ENCODE data around the gene PRR36. TPM values are rescaled to one million over a fixed set of nuclear protein-coding genes. Genes with fewer than 3 reads are reported as not detected.
A peak's percentile ranks its signal among the peaks of the same experiment; 100 is the strongest.

The PRR36 gene
- total RNA-seq, 1 donor, result not detected

- TF ChIP-seq CTCF (IDR thresholded peaks at IDR 0.05; ENCODE audit: insufficient read depth, low read depth, low read length), result no peak
- H3K4me3 ChIP-seq (ENCODE audit: low read depth, low read length), result peak overlapping the region; percentile 56
- peak; percentile 89 for DNase-seq (ENCODE audit: low read depth)
These were observed 2.5 kb downstream of the PRR36 start for GRCh38 chr19:7871437-7872305.

- DNase-seq (ENCODE audit: low read depth), result peak; percentile 50
- no peak for TF ChIP-seq CTCF (IDR thresholded peaks at IDR 0.05; ENCODE audit: insufficient read depth, low read depth, low read length)
- H3K4me3 ChIP-seq (ENCODE audit: low read depth, low read length), result no peak overlapping the region
These were observed 3.4 kb downstream of the PRR36 start for GRCh38 chr19:7870571-7871436.

GRCh38 chr19:7869910-7870511, 4.2 kb downstream of the PRR36 start:
- TF ChIP-seq CTCF (IDR thresholded peaks at IDR 0.05; ENCODE audit: insufficient read depth, low read depth, low read length), result no peak
- H3K4me3 ChIP-seq (ENCODE audit: low read depth, low read length), result peak overlapping the region; percentile 48
- peak; percentile 54 for DNase-seq (ENCODE audit: low read depth)

- no peak for TF ChIP-seq CTCF (IDR thresholded peaks at IDR 0.05; ENCODE audit: insufficient read depth, low read depth, low read length)
- H3K4me3 ChIP-seq (ENCODE audit: low read depth, low read length), result peak overlapping the region; percentile 48
- DNase-seq (ENCODE audit: low read depth), result peak; percentile 51
These were observed 4.7 kb downstream of the PRR36 start for GRCh38 chr19:7869453-7869909.

GRCh38 chr19:7868671-7869452, 5.3 kb downstream of the PRR36 start:
- peak; percentile 47 for TF ChIP-seq CTCF (IDR thresholded peaks at IDR 0.05; ENCODE audit: insufficient read depth, low read depth, low read length)
- H3K4me3 ChIP-seq (ENCODE audit: low read depth, low read length), result peak overlapping the region; percentile 57
- peak; percentile 72 for DNase-seq (ENCODE audit: low read depth)

GRCh38 chr19:7868326-7868670, 5.9 kb downstream of the PRR36 start:
- no peak for TF ChIP-seq CTCF (IDR thresholded peaks at IDR 0.05; ENCODE audit: insufficient read depth, low read depth, low read length)
- H3K4me3 ChIP-seq (ENCODE audit: low read depth, low read length), result peak overlapping the region; percentile 57
- no peak for DNase-seq (ENCODE audit: low read depth)
